ENCODE measurements around the gene SLC7A7.

The SLC7A7 gene

DNA sequence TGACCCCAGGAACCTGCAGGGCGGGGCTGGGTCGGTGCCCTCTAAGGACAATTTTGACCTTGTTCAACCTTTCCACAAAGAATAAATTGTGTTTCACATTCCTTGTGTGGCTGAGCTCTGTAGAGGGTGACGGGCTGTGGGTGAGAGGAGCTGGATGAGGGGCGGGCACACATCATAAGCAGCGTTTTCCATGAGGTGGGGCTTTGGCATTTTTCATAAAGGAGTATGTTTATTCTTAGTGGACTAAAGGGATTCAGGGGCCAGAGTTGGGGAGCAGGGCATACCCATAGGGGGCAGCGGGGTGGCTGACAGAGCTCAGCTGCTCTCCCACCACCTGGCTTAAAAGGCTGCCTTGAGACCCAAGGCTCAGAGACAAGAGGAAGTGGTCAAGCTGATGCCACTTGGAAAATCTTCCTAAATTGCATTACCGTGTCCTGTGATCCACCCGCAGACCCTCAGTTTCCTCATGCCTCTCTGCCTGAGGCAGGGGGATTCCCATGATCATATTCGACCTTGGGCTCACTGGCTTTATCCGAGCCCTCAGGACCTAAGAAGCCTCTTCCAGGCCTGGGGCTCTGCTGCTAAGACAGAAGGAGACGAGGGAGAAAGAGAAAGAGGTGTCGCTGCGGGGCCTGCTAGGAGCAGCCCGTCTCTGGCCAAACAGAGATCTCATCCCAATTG lies 32.6 kb upstream of the SLC7A7 start:
- no peak overlapping the region for H3K4me3 ChIP-seq (replicated peaks in 1 of 2; ENCODE audit: low read depth in 2 of 2, low read length in 2 of 2)
- TF ChIP-seq CTCF (IDR thresholded peaks at IDR 0.05; ENCODE audit: low read depth, low read length), result peak; percentile 14
- peak; percentile 71 to 77 for DNase-seq (ENCODE audit: low read depth in 2 of 2)

GRCh38 chr14:22846811-22847307 lies 31.6 kb upstream of the SLC7A7 start:
- no peak overlapping the region for H3K4me3 ChIP-seq (replicated peaks in 1 of 2; ENCODE audit: low read depth in 2 of 2, low read length in 2 of 2)
- TF ChIP-seq CTCF (IDR thresholded peaks at IDR 0.05; ENCODE audit: low read depth, low read length), result peak; percentile 7
- DNase-seq (ENCODE audit: low read depth in 2 of 2), result no peak

- DNase-seq (ENCODE audit: low read depth in 2 of 2), result no peak
- H3K4me3 ChIP-seq (replicated peaks in 1 of 2; ENCODE audit: low read depth in 2 of 2, low read length in 2 of 2), result no peak overlapping the region
- no peak for TF ChIP-seq CTCF (IDR thresholded peaks at IDR 0.05; ENCODE audit: low read depth, low read length)
Observed at GRCh38 chr14:22845821-22846625, 30.8 kb upstream of the SLC7A7 start.

DNA sequence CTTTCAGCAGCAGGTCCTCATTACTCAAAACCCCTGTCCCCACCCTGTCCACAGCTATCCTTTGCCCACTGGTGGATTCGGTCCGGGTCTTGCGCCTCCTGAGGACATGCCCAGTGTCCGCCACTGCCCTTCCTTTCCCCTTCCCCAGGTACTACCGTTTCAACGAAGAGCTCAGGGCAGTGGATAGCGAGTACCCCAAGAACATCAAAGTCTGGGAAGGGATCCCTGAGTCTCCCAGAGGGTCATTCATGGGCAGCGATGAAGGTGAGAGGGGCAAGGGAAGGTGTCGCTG lies 29.8 kb upstream of the SLC7A7 start:
- no peak overlapping the region for H3K4me3 ChIP-seq (replicated peaks in 1 of 2; ENCODE audit: low read depth in 2 of 2, low read length in 2 of 2)
- DNase-seq (ENCODE audit: low read depth in 2 of 2), result no peak
- no peak for TF ChIP-seq CTCF (IDR thresholded peaks at IDR 0.05; ENCODE audit: low read depth, low read length)

DNA sequence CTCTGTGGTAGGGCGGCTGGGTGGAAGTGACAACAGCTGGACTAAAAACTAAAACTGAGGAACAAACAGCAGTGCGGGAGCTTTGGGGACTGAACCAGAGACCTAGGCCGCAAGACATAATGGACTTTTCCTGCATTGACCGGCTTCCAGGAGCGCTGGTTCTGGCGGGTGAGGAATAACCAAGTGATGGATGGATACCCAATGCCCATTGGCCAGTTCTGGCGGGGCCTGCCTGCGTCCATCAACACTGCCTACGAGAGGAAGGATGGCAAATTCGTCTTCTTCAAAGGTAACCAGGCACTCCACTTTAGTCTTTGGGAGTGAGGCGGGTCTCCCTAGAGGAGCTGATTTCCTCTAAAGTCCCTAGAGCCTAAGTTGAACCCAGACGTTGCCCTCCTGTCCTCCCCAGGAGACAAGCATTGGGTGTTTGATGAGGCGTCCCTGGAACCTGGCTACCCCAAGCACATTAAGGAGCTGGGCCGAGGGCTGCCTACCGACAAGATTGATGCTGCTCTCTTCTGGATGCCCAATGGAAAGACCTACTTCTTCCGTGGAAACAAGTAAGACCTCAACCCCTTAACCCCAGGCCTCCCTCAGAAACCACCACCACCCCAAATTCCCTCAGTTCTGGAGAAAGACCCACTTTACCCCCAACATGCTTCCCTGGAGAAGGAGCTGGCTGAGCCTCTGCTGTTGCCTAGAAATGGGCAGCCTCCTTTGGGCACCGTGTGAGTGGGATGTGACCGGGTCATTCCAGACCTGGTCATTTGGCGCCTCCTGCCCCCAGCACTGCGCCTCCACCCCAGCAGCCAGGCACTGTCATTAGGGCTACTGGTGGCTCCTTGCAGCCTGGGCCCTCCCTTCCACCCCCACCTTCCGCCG lies 29.2 kb upstream of the SLC7A7 start:
- H3K4me3 ChIP-seq (replicated peaks in 1 of 2; ENCODE audit: low read depth in 2 of 2, low read length in 2 of 2), result no peak overlapping the region
- no peak for DNase-seq (ENCODE audit: low read depth in 2 of 2)

More for the DNA sequence above, 29.2 kb upstream of the SLC7A7 start:
- no peak for TF ChIP-seq CTCF (IDR thresholded peaks at IDR 0.05; ENCODE audit: low read depth, low read length)
